Spleen (tissue), 11 donors: ENCODE results near the gene NRXN2. TPM values are rescaled to one million over a fixed set of nuclear protein-coding genes. Genes with fewer than 3 reads are reported as not detected.
A peak's percentile ranks its signal among the peaks of the same experiment; 100 is the strongest.

Source experiments
- DNase-seq: peaks from one replicate; pipeline ENCODE4 v3.0.0-alpha.2; 2020
- H3K27ac ChIP-seq, 8 donors: fragments of 200-600 bp; sonication (generic) in 7 of 8; 1 replicate in 4 of 8; 2 replicates in 4 of 8; pipeline versions ENCODE4 v1.5.0 to v1.8.0; 2016 to 2021; ENCODE audit warnings: inconsistent platforms in 4 of 8, mild to moderate bottlenecking in 4 of 8, moderate library complexity in 1 of 8
- H3K27me3 ChIP-seq, 7 donors: fragments of 200-600 bp; sonication (generic) in 6 of 7; replicated peaks in 1 of 7; 1 replicate in 4 of 7; 2 replicates in 3 of 7; pipeline versions ENCODE4 v1.5.0 to v1.8.0; 2016 to 2021; ENCODE audit warnings: inconsistent platforms in 3 of 7, mild to moderate bottlenecking in 1 of 7
- H3K36me3 ChIP-seq, 6 donors: fragments of 200-600 bp; sonication (generic) in 5 of 6; 1 replicate in 4 of 6; 2 replicates in 2 of 6; pipeline versions ENCODE4 v1.5.0 to v1.8.0; 2016 to 2021; ENCODE audit warnings: inconsistent platforms in 2 of 6
- H3K4me1 ChIP-seq, 6 donors: fragments of 200-600 bp; sonication (generic) in 5 of 6; 1 replicate in 3 of 6; 2 replicates in 3 of 6; pipeline versions ENCODE4 v1.5.0 to v1.8.0; 2016 to 2021; ENCODE audit warnings: inconsistent platforms in 3 of 6
- H3K4me3 ChIP-seq, 8 donors: fragments of 200-600 bp; sonication (generic) in 7 of 8; 1 replicate in 4 of 8; 2 replicates in 4 of 8; pipeline versions ENCODE4 v1.5.0 to v1.8.0; 2016 to 2021; ENCODE audit warnings: inconsistent platforms in 4 of 8, mild to moderate bottlenecking in 4 of 8, moderate library complexity in 2 of 8
- H3K9me3 ChIP-seq, 8 donors: fragments of 200-600 bp; sonication (generic) in 7 of 8; 1 replicate in 4 of 8; 2 replicates in 4 of 8; pipeline versions ENCODE4 v1.5.0 to v1.8.0; 2016 to 2021; ENCODE audit warnings: inconsistent platforms in 4 of 8
- CTCF ChIP-seq, 11 experiments: fragments of 200-600 bp in 7 of 11; fragments of 450-650 bp in 4 of 11; sonication (generic) in 4 of 11; IDR thresholded peaks in 8 of 11; conservative IDR thresholded peaks in 3 of 11; 1 replicate in 7 of 11; 2 replicates in 4 of 11; pipeline versions ENCODE4 v1.4.0 to v1.8.0; 2016 to 2021; ENCODE audit warnings: antibody characterized with exemption in 11 of 11, inconsistent platforms in 4 of 11, mild to moderate bottlenecking in 1 of 11
- POLR2A ChIP-seq, 3 donors: fragments of 450-650 bp; IDR thresholded peaks; one replicate each; pipeline ENCODE4 v1.5.1; 2017; ENCODE audit warnings: antibody characterized with exemption in 3 of 3, mild to moderate bottlenecking in 1 of 3
- POLR2AphosphoS5 ChIP-seq, 3 donors: sonication (generic); formaldehyde crosslinking; IDR thresholded peaks; one replicate each; pipeline ENCODE4 v1.5.1; 2017; ENCODE audit warnings: antibody characterized with exemption in 3 of 3
- WGBS, 5 donors: extraction: QIAGEN DNeasy Blood & Tissue Kit in 3 of 5; methylation state at CpG; one replicate each; pipeline versions ENCODE4 v1.1.5 to v1.1.7; 2013 to 2018; 5-methylcytosine and 5-hydroxymethylcytosine counted together
- intact Hi-C: fragments of 100-400 bp; cut with DNase I; formaldehyde crosslinking; loops from one replicate; pipeline ENCODE4 v1.15.0; 2023; ENCODE audit warnings: low total_unique reads
- polyA plus RNA-seq, 3 donors: library from polyadenylated mRNA; stranded (reverse); fragments of 200-250 nt; gene quantifications; one replicate each; pipeline ENCODE4 v1.2.1, GENCODE V29; 2013
- total RNA-seq, 7 donors: library from RNA; depleted of rRNA in 3 of 7; stranded (reverse); fragments of >200 nt in 3 of 7; fragmentation: NEBNext Ultra II Directional in 4 of 7; extraction: Animal tissue kit (Norgen Biotek cat#: 25700) in 4 of 7; gene quantifications; one replicate each; pipeline versions ENCODE4 v1.1.0 to v1.2.1, GENCODE V29; 2016 to 2021
- donor health status: healthy with polysubstance abuse.
- donor health status: DM: no; HTN: no; CAD: no; lungs with moderate emphysema.
- donor health status: DM: no; HTN: no; CAD: no.
- donor health status: Bipolar disorder and iron deficiency.
- donor health status: healthy.
- donor health status: DM: no; HTN: no; CAD: no.
- donor health status: DM: yes; HTN: yes; CAD: no.

The NRXN2 gene
- total and polyA plus RNA-seq, 10 donors: 0.59 to 12.9 (median 3.0) TPM

GRCh38 chr11:64763526-64764039 is 40.6 kb upstream of the NRXN2 start:
- Histone ChIP-seq H3K4me1 (peaks cover 73 to 100% (median 96%) of the 10 kb centered on the region in 6 donors), H3K36me3 (peaks cover 2 to 88% (median 60%) of the 10 kb centered on the region in 6 donors), H3K9me3 (no peaks in the 10 kb centered on the region), H3K27me3 (no peaks in the 10 kb centered on the region), H3K4me3 (peak overlapping the region in 1 of 8 donors; percentile 28), H3K27ac (peak overlapping the region; percentile 63 to 91 (median 81))
- DNase-seq: peak; percentile 75
- TF ChIP-seq CTCF (IDR thresholded peaks at IDR 0.05 in 8 of 11, conservative IDR thresholded peaks at IDR 0.05 in 3 of 11) (no peak), POLR2AphosphoS5 (IDR thresholded peaks at IDR 0.05) (peak in 2 of 3 donors; percentile 5 to 68)
- intact Hi-C loops: no loop called here
- 49 to 83% (median 67%) methylated on average over 5 to 6 of the region's 6 CpGs for WGBS, 5 donors

- H3K4me1 ChIP-seq: peaks cover 67 to 100% (median 89%) of the 10 kb centered on the region in 6 donors
- H3K27me3 ChIP-seq: no peaks in the 10 kb centered on the region
- DNase-seq: peak; percentile 76
- H3K4me3 ChIP-seq: peak overlapping the region in 1 of 8 donors; percentile 28
- H3K27ac ChIP-seq: peak overlapping the region; percentile 63 to 91 (median 81)
- intact Hi-C loops: no loop called here
- TF ChIP-seq POLR2AphosphoS5 (IDR thresholded peaks at IDR 0.05) (peak in 2 of 3 donors; percentile 55 to 60), POLR2A (IDR thresholded peaks at IDR 0.05) (no peak)
- H3K36me3 ChIP-seq: peaks cover 2 to 81% (median 53%) of the 10 kb centered on the region in 6 donors
- 35 to 52% (median 45%) methylated on average over 13 of the region's 13 CpGs for WGBS, 5 donors
- H3K9me3 ChIP-seq: no peaks in the 10 kb centered on the region
Observed at GRCh38 chr11:64762674-64763525, 39.9 kb upstream of the NRXN2 start.

- Histone ChIP-seq H3K4me3 (peak overlapping the region in 1 of 8 donors; percentile 28), H3K9me3 (no peaks in the 10 kb centered on the region), H3K27ac (peak overlapping the region; percentile 49 to 91 (median 81)), H3K27me3 (no peaks in the 10 kb centered on the region), H3K36me3 (peaks cover under 1 to 75% (median 47%) of the 10 kb centered on the region in 6 donors), H3K4me1 (peaks cover 60 to 94% (median 83%) of the 10 kb centered on the region in 6 donors)
- 59 to 77% (median 61%) methylated on average over 5 of the region's 5 CpGs for WGBS, 5 donors
- TF ChIP-seq CTCF (IDR thresholded peaks at IDR 0.05 in 8 of 11, conservative IDR thresholded peaks at IDR 0.05 in 3 of 11) (no peak), POLR2AphosphoS5 (IDR thresholded peaks at IDR 0.05) (peak; percentile 60 to 72 (median 68)), POLR2A (IDR thresholded peaks at IDR 0.05) (no peak)
- DNase-seq: no peak
- intact Hi-C loops: no loop called here
Observed at GRCh38 chr11:64762277-64762673, 39.3 kb upstream of the NRXN2 start.

- H3K27ac ChIP-seq: peak overlapping the region in 7 of 8 donors; percentile 6 to 91 (median 82)
- no peaks in the 10 kb centered on the region for H3K9me3 ChIP-seq
- 62 to 74% (median 64%) methylated on average over 7 of the region's 7 CpGs for WGBS, 5 donors
- H3K27me3 ChIP-seq: no peaks in the 10 kb centered on the region
- H3K36me3 ChIP-seq: peaks cover 0 to 61% (median 33%) of the 10 kb centered on the region in 6 donors
- no peak overlapping the region for H3K4me3 ChIP-seq
- DNase-seq: peak; percentile 66
- peaks cover 55 to 80% (median 70%) of the 10 kb centered on the region in 6 donors for H3K4me1 ChIP-seq
- intact Hi-C loops: no loop called here
- TF ChIP-seq CTCF (IDR thresholded peaks at IDR 0.05 in 8 of 11, conservative IDR thresholded peaks at IDR 0.05 in 3 of 11) (no peak), POLR2AphosphoS5 (IDR thresholded peaks at IDR 0.05) (peak in 1 of 3 donors; percentile 49)
Observed at GRCh38 chr11:64760759-64761420, 37.9 kb upstream of the NRXN2 start.
